Measurements from ENCODE around the gene MON1A.

GRCh38 chr3:49930922-49931321 is 1.3 kb upstream of the MON1A start:
- TF ChIP-seq CTCF (IDR thresholded peaks at IDR 0.05; ENCODE audit: low read depth, low read length, poor library complexity, severe bottlenecking) (peak; percentile 20), EZH2phosphoT487 (IDR thresholded peaks at IDR 0.05; ENCODE audit: borderline replicate concordance, low read length) (no peak)
